Suppressor macrophage treated with lipopolysaccharide for 1 hour (primary cell): Measurements from ENCODE around the gene SPECC1.
A peak's percentile ranks its signal among the peaks of the same experiment; 100 is the strongest.
"Not testable (repeated sequence)": the region's sequence is repeated elsewhere in the genome, so short reads cannot be mapped to it uniquely, and the experiment has no call there.

ENCODE experiments used
- DNase-seq, 3 donors: peaks; one replicate each; pipeline ENCODE4 v3.0.0-alpha.2; 2020 to 2022

SPECC1 gene

DNA sequence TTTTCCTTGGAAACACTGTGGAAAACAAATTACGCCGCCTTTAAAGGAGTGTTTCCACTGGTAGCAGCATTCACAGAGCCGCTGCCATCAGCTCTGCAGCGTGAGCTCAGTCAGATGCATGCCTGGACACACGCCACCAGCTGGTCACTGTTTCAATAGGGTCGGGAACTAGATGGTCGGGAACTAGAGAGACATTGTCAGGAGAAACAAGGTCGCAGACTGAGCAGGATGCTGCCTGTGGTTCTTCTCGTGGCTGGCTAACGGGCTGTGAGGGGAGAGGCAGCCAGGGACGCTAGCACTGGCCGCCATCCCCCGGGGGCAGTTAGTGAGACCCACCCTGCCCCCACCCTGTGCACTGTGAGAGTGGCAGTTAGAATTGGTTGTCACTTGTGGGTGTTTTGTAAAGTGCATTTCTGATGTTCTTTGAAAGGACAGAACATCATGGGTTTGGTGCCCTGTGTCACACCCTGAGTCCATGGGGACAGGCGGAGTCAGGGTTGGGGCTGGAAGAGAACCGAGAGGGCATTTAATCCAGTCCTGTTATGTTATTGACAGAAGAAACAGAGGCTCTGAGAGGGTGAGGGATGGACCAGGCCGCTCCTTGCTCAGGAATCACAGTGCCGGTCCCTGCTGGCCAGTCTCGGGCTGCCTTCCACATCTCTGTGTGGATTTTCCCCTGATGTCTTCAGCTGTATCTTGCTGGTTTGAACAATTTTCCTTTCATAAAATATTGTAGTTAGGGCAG is 86.3 kb downstream of the SPECC1 start:
- DNase-seq, result no peak

DNA sequence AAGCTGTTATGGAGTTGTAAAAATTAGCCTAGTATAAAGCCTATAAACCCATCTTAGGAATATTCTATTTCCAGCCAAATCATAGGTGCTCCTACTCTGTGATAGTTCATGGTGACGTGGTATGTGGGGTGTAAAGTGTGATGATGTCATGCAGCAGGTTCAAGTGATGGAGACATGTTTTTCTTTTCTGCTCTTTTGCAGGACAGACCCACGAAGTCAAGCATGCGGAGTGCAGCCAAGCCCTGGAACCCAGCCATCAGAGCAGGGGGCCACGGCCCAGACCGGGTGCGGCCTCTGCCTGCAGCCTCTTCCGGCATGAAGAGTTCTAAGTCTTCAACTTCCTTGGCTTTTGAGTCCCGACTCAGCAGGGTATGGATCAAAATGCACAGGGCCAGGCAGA is 87.3 kb downstream of the SPECC1 start:
- DNase-seq, result no peak

DNA sequence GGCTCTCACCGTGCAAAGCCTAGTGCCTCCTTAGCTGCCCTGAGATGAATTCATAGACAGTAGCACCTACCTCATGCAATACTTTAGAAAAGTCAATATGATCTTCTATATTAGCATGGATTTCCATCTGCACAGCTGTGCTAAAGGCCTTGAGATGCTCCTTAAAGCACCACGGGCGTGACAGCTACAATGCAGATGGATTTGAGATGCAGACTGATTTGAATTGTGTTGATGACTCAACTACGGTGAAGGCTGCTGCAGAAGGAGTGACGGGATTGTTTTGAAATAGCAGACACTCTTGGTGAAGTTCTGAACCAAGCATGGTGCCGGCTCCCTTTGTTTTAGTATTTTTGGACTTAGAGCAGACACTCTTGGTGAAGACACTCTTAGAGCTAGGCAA is 88.2 kb downstream of the SPECC1 start:
- DNase-seq, result no peak

- no peak for DNase-seq
Measured at GRCh38 chr17:20098314-20098713, 89.2 kb downstream of the SPECC1 start.

DNA sequence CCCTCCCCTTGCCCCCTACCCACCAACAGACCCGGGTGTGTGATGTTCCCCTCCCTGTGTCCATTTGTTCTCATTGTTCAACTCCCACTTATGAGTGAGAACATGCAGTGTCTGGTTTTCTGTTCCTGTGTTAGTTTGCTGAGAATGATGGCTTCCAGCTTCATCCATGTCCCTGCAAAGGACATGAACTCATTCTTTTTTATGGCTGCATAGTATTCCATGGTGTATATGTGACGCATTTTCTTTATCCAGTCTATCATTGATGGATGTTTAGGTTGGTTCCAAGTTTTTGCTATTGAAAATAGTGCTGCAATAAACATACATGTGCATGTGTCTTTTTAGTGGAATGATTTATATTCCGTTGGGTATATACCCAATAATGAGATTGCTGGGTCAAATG is 91.6 kb downstream of the SPECC1 start:
- DNase-seq, result not testable (repeated sequence)

DNA sequence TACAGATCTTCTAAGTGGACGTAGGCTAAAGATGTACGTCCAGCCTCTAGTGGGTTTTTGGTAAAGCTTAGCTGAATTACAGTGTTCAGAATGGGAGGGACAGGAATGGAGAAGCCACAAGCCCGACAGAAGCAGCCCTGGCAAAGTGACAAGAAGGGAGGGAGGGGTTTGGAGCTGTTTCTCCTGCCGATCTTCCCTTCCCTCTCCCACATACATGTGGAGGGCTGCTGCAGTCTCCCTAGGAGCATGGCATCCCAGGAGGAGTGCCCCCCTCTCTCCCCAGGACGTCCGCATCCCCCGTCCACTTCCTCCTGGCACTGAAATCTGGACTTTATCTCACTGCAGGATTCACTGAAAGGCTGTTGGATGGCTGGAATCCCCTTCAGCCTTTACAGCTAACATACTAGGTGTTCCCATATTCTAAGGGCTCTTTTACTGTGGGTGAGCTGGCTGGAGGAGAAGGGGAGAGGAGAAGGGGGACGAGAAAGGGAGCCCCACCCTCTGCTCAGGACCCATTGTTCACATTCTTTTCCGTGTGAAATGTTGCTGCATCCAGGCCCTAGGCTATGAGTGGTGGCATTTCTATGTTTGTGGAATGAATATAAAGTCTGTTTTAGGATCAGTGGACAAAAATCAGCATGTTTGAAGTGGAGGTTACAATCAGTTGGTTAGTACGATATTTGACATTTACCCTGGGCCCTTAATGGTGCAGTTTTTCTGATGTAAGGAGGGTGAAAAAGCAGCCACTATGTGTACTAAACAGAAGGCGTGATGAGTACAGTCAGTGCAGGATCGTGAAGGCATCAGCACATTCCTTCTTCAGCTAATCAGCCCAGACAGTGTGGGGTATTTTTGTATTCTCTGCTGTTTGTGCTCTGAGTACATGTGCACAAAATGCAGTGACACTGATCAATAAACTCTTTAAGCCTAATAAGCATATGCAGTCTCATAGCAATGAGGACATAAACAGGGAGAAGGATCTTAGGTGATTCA is 94.6 kb downstream of the SPECC1 start:
- no peak for DNase-seq

DNA sequence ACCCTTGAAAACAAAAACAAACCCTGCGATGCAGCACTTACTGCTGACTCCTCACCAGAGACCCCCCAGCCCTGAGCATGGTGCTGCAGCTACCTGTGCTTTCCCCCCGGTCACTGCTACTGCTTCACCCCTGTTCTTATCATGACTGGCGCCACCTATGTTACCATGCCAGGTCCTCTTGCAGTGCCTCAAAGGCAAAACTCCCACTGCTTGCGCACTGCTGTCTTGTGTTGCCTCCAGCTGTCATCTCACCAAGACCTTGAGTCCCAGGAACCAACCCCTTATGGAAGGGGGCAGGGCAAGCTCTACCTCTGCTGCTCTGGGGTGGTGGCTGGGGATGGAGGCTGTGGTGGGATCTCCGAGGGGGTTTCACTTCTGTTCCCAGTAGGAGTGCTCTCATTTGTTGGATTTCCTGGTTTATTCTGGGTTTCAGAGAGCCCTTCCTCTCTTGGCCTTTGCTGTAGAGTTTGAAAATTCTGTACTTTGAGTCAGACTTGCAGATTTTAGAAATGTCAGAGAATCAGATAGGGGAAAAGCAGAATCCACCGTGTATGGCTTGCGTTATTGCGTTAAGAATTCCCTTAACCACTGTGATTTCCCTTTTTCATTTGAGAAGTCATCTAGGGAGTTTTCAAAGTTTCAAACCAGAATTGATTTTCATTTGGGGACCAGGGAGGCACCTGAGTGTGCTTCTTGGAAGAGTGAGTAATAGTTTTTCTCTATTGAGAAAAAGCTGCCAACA is 96.6 kb downstream of the SPECC1 start:
- DNase-seq, result peak; percentile 70 to 85 (median 79)

DNA sequence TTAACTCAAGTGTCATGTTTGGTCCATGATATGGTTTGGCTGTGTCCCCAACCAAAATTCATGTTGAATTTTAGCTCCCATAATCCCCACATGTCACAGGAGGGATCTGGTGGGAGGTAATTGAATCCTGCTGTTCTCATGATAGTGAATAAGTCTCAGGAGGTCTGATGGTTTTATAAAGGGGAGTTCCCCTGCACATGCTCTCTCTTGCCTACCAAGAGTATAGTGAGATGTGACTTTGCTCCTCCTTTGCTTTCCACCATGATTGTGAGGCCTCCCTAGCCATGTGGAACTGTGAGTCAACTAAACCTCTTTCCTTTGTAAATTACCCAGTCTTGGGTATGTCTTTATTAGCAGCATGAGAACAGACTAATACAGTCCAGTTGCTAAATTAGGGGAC is 97.3 kb downstream of the SPECC1 start:
- peak; percentile 17 to 51 (median 50) for DNase-seq

DNA sequence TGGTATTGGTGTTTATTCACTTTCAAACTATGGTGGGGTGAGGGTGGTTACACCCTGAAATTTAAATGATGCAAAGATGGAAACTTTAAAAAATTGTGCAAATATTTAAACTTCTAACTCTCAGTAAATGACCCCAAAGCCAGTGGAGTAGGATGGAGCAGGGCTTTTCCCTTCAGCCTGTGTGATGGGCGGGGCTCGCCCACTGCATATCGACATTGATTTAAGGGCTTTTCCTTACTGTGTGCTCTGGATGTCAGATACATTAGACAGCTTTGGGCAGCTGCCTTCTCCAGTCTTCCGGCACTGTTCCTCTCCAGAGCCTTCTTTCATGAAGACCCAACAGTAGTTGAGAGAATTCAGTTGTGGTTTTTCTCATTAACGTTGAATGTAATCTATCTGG is 99.9 kb downstream of the SPECC1 start:
- peak in 1 of 3 donors; percentile 46 for DNase-seq

- no peak for DNase-seq
Measured at GRCh38 chr17:20111538-20111937, 102.4 kb downstream of the SPECC1 start.

DNA sequence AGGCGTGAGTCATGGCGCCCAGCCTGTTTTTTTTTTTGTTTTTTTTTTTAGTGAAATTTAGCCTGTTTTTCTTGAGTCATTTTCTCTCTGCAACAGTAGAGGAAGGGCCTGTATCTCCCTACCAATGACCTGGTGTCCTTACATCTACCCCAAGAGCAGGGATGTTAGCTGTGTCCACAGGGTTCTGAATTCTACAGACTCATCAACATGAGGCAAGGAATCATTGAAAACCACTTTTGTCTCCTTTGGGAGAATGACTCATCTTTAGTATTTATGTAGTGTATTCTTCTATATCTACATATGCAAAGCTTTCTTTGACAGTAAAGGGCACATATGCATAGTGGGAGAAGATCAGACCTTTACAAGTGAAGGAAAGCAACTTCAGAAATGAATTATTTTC is 105.3 kb downstream of the SPECC1 start:
- DNase-seq, result peak in 2 of 3 donors; percentile 28 to 30

GRCh38 chr17:20116683-20117309 is 107.6 kb downstream of the SPECC1 start:
- peak; percentile 80 to 87 (median 86) for DNase-seq

- no peak for DNase-seq
Measured at GRCh38 chr17:20118280-20118679, 109.1 kb downstream of the SPECC1 start.

DNA sequence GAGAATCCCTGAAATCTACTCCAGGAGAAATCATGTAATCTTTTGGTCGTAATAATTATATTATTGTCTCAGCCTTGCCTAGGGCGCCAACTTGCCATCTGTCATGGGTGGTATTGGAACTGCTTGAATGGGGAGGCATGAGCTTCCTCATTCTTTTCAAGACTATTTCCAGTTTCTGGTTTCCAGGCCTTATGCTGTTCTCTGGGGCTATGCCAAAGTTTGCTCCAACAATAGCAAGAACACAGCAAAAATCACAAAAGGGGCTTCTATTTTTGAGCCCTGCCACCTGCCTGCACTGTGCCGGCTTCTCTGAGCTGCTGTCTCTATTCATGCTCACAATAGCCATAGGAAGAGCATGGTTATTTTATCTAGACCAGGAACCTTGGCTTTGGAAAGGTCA is 111.7 kb downstream of the SPECC1 start:
- DNase-seq, result peak; percentile 18 to 30 (median 26)

DNA sequence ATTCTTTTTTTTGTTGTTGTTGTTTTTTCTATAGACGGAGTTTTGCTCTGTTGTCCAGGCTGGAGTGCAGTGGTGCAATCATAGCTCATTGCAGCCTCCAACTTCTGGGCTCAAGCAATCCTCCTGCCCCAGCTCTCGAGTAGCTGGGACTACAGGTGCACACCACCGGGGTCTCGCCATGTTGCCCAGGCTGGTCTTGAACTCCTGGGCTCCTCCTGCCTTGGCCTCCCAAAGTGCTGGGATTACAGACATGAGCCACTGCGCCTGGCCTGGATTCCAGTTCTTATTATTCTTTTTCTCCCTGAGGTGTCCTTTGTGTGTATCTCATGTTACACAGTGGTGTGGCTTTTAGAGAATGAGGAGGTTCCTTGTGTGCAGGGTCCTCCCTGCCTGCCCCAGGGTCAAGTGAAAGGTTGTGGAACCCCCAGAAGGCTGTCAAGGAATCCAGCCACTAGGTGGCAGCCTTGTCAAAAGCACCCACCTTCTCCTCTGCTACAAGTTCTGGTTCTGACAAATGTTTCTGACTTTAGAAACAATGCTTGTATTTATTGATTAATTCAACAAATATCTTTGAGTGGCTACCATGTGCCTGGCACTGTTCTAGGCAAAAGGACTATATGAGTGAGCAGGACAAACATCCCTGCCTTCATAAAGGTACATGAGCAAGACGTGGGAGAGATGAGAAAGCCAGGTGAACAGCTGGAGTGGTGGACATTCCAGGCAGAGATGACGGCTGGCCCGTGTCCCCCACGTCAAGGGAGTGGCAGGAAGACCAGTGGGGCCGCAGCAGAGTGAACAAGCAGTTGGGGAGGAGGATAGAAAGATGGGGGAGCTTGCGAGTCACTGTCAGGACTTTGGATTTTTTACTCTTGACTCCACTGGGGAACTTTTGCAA is 112.4 kb downstream of the SPECC1 start:
- DNase-seq, result peak; percentile 63 to 81 (median 76)

- peak; percentile 57 to 66 (median 62) for DNase-seq
Measured at GRCh38 chr17:20122254-20122879, 113.2 kb downstream of the SPECC1 start.

DNA sequence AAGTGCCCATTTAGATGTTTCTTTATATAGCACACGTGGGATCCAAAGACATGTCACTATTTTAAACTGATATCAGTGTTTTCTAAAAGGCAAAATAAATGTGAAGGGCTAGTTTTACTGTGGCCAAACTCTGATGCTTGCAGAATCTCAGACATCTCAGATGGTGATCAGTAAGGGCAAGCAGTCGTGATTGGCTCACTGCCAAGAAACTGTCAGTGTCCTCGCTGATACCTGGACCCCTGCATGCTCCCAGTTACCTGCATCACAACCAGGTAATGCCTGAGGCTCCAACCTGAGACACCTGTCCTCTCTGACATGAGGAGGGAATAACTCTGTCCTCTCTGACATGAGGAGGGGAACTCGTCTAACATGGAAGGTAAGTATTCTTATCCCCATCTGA is 114.0 kb downstream of the SPECC1 start:
- DNase-seq, result no peak

GRCh38 chr17:20125724-20126123 is 116.6 kb downstream of the SPECC1 start:
- DNase-seq, result no peak

DNA sequence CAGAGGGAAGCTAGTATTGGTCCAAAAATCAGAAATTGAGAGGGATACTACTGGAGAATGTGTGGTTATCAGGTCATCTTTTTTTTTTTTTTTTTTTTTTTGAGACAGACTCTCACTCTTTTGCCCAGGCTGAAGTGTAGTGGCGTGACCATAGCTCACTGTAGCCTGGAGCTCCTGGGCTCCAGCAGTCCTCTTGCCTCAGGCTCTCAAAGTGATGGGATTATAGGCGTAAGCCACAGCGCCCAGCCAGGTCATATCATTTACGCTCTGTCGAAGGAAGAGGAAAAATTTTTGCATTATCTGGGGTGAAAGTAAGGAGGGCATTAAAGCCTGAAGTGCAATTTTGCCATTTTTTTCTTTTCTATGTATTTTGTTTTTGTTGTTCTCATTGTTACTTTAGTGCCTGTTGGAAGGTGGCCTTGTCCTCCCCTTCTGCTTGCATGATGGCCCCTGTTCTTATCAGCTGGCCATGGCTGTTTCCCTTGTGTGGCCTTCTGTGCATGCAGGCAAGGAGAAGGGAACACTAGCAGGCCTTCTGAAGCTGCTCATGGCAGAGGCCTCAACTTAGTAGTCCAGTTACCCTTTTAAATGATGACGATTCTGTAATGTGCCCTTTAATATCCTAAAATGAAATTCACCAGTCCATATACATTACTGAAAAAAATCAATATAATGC is 118.3 kb downstream of the SPECC1 start:
- DNase-seq, result no peak

- DNase-seq, result no peak
Measured at GRCh38 chr17:20128036-20128667, 119.0 kb downstream of the SPECC1 start.
